Dermis blood vessel endothelial cell (primary cell): ENCODE measurements around the gene VAMP4. TPM values are rescaled to one million over a fixed set of nuclear protein-coding genes. Genes with fewer than 3 reads are reported as not detected.
"Not testable (repeated sequence)": the region's sequence is repeated elsewhere in the genome, so short reads cannot be mapped to it uniquely, and the experiment has no call there.

ENCODE experiments used
- DNase-seq: peaks from one replicate; pipeline ENCODE4 v3.0.0; 2010
- total RNA-seq: library from RNA; depleted of rRNA; stranded (reverse); fragments of >200 nt; gene quantifications from 2 replicates; pipeline ENCODE4 v1.2.3, GENCODE V29; 2014

Gene VAMP4
- total RNA-seq, 1 donor from 2014 or later, result 6.0 TPM

DNA sequence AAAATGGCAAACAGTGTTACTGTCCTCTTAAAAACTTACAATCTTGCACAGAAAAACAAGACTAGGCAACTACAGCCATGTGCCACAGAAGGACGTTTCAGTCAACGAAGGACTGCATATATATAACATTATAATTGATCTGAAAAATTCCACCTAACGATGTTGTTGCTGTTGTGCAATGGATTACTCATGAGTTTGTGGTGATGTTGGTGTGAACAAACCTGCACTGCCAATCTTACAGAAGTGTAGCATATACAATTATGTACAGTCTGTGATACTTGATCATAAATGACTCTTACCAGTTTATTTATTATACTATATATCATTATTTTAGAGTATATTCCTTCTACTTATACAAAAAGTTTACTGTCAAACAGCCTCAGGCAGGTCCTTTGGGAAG lies 6.8 kb upstream of the VAMP4 start:
- no peak for DNase-seq

DNA sequence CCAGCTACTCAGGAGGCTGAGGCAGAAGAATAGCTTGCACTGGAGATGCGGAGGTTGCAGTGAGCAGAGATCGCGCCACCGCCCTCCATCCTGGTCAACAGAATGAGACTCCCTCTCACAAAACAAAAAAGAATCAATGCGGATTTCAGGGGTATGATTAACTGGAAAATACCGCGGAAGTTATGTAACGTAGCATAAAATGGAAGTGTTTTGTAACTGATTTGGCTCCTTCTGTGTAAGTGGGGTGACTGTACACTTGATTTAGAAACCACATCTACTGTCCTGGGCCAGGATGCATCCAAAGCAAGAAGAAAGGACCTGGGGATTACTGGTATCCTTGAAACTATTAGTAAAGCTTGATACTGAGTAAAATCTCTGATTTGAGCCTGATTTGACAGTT lies 3.1 kb upstream of the VAMP4 start:
- DNase-seq, result no peak

GRCh38 chr1:171743081-171743870 lies 1.4 kb upstream of the VAMP4 start:
- peak; percentile 59 for DNase-seq

DNA sequence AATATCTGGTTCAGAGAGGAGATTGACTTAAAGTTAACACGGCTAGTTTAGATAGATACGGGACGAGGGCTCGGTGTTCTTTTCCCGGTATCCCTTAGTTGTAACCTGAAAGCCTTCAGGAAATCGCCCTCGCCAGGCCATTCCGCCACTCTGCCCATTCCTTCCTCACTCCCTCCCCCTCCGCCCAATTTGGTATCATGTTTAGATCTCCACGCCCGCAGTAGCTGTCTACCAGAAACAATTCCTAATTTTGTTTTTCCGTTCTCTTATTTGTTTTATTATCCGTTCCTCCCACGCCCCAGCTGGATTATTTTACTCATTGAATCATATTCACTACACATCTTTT lies 685 bp upstream of the VAMP4 start:
- peak; percentile 43 for DNase-seq

DNA sequence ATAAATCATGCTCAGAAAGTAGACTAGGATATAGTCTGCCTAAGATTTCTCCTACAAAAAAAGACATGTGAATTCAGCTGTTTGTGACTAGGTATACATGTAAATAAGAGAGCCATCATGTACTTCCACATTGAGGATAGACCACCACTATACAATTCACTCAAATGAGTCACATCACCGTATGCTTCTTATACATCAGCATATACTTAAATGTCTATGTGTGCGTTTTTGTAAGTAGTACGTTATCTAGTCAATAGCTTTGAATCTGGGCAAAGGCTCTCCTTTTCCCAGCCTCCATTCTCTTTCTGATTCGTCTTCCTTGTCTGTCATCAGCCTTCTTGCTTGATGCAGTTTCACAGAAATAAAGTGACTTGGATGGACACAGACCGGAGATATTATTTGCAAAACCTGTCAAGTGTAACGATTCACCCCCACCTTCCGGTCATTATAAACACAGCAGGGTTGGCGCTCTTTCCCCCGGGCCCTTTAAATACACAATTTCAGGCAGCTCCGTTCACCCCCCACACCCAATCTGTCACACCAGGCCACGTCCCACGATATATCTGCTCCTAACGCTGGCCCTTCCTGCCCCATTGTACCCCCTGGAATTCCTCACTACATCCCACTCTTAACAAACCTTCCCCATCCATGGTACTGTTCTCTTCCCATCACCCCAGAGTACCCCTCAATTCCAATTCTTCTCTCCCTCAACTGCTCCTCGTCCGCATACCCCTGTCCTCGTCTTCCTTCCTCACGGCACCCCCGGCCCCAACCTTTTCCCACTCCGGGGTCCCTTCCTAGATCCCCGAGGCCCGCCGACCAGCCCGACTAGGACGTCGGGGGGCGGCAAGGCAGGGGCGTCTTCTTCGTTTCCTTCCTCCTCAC lies 636 bp downstream of the VAMP4 start:
- DNase-seq, result peak; percentile 48

DNA sequence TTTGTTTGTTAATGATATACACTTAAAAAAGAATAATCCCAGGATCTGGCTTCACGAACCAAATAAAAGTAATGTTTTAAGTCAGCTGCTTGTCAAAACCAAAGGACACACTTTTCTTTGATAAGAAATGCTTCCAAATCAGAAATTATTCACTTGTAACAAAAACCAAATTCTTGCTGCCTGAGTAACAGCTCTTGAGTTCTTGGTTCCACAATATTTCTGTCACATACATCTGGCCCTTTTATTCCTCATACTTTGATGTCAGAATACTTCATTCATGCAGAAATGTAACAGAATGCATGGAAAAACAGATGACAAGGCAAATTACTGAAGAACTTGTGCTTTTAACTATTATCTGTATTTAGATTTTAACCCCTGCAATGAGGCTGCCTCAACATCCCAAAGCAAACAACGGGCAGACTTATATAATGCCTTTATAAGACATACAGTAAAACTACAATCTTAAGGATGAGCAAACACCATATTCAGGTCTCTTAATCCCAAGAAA lies 1.5 kb downstream of the VAMP4 start:
- DNase-seq, result no peak

DNA sequence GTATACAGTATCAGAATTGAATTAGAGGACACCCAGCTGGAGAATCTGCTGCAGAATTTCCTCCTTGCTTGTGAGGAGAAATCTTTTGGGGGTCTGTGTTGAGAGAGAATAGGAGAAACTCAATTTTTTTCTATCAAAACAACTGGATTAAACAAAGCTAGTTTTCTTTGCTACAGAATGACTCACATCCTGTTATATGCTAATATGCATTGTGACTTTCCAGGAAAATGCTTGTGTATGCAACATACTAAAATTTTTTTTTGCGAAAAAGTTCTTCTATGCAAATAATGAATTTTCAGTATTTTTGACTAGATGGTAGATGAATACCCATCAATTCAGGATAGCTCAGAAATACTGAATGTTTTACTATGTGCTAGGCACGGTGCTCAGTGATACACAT lies 2.2 kb downstream of the VAMP4 start:
- peak; percentile 46 for DNase-seq

DNA sequence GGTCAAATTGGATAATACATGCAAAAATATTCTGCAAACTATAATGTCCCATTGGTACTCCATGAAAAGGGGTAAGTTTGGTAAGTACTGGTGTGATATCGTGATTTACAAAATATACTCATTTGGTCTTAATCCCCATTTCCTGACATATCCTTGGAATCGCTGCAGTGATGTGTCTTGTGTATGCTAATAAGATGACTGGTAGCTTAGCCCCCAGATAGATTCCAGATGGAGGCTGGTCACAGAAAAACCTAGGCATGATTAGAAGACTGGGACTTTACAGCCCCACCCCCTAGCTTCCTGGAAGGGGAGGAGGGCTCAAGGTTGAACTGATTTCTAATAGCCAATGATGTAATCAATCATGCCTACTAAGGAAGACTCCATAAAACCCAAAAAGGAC lies 3.0 kb downstream of the VAMP4 start:
- no peak for DNase-seq

- DNase-seq, result no peak
Measured at GRCh38 chr1:171736196-171736595, 5.7 kb downstream of the VAMP4 start.

- DNase-seq, result peak; percentile 49
Measured at GRCh38 chr1:171730052-171730451, 11.8 kb downstream of the VAMP4 start.

GRCh38 chr1:171727778-171728177 lies 14.1 kb downstream of the VAMP4 start:
- DNase-seq, result no peak

GRCh38 chr1:171723180-171723579 lies 18.7 kb downstream of the VAMP4 start:
- not testable (repeated sequence) for DNase-seq

GRCh38 chr1:171718848-171719247 lies 23.0 kb downstream of the VAMP4 start:
- no peak for DNase-seq

- no peak for DNase-seq
Measured at GRCh38 chr1:171718216-171718615, 23.6 kb downstream of the VAMP4 start.

DNA sequence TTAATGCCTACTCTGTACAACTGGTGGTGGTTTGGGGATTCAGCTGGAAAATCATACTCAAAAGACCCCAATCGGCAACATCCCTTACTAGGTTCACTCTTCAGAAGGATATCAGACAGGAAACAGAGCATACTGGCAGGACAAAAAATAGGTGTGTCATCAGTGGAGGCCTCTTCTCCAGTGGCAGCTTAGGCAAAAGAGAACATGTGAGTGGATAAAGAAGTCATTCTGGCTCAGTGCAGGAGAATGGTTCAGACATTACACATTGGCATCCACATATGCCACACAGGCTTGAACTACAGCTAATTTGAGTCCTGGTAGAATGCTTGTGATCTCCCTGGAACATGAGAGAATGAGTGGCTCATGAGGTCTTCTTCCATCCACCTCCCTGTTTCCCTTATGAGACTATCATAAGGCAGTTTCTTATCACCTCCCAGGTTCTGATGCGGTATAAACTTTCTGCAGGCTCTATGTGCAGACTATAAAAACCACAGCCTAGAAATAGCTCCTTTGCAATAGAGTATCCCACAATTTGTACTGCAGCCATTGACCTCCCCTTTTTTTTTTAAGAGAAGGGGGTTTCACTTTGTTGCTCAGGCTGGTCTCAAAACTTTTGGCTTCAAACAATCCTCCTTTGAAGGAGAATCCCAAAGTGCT lies 24.7 kb downstream of the VAMP4 start:
- peak; percentile 4 for DNase-seq

DNA sequence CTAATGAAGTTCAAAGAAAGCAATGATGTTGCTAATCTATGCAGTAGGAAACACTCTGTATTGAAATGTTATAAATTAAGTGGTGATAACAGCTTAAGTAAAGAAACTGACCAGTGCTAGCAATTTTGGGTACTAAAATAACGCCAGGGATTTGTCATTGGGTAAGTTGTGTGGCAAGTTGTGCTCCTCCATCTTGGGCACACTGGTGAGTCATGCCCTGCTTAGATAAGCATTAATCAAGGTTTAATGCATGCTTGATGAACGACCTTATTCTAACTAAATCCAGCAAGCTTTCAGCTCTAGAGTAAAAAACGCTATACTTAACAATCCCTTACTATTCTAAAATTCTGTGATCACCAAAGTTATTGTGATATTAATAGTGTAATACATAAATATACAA lies 25.2 kb downstream of the VAMP4 start:
- peak; percentile 14 for DNase-seq

DNA sequence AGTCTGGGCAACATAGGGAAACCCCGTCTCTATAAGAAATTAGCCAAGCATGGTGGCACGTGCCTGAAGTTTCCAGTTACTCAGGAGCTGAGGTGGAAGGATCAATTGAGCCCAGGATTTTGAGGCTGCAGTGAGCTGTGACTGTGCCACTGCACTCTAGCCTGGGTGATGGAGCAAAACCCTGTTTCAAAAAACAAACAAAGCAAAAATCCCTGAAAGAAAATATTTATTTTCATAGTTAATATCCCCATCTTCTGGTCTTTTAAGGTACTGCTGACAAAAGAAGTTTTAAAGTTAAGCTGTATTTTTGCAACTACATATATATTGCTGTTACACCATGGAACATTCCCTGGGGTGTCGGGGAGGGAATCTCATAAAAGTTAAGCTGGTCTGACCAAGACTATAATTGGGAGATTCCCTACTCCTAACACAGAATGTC lies 26.0 kb downstream of the VAMP4 start:
- peak; percentile 40 for DNase-seq

DNA sequence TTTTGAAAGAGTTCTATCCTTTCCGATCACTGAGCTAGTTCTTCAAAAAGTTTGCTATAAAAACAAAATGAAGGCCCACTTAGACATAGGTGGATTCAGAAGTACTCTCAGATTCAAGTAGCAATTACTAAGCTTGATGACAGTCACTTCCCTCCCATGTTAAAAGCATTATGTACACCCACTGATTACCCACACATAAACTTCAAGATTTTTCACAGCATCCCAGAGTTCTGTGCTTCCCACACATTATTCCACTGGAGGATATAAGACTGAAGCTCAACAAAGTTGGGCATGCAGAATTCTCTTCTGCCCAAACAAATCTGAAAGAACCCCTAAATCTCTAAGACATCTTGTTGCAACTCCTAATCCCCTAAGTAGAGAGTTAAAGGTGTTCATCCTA lies 29.5 kb downstream of the VAMP4 start:
- DNase-seq, result no peak

- DNase-seq, result no peak
Measured at GRCh38 chr1:171711643-171712042, 30.2 kb downstream of the VAMP4 start.

DNA sequence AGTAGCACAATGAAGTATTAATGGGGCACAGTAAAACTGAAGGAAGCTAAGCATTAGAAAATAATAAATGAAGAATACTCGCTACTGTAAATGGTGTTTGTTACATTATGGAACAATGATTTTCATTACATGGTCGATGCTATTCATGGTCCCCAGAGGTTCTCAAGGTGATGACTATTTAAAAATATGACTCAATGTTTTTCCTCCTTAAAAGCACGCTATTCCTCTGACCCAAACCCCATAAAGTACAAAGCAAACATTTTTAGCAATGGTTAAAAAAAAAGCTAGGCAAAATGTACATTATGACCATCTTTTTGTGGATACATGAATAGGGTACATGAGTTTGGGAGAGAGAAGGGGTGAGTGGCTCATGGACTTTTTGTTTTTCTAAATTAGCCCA lies 34.3 kb downstream of the VAMP4 start:
- no peak for DNase-seq

DNA sequence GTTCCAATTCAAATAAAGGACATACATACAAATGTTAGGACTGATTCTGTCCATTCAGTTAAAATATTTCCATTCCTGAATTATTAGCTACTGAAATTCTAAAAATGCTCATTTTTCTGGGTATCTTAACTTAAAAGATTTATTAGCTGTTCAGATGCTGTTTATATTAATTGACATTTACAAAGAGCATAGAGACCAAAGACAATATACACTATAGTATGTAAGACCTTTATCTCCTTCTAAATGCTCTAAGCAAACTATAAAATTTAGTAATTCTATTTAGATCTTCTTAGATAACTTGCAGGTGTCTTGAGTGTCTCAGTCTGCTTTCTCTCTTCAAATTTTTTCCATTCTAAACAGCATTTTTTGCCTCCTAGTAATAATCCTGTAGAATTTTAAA lies 39.3 kb downstream of the VAMP4 start:
- no peak for DNase-seq

GRCh38 chr1:171699531-171699930 lies 42.3 kb downstream of the VAMP4 start:
- no peak for DNase-seq

DNA sequence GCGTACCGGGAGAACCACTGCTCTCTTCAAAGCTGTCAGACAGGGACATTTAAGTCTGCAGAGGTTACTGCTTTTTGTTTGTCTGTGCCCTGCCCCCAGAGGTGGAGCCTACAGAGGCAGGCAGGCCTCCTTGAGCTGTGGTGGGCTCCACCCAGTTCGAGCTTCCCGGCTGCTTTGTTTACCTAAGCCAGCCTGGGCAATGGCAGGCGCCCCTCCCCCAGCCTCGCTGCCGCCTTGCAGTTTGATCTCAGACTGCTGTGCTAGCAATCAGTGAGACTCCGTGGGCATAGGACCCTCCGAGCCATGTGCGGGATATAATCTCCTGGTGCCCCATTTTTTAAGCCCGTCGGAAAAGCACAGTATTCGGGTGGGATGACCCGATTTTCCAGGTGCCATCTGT lies 46.1 kb downstream of the VAMP4 start:
- not testable (repeated sequence) for DNase-seq
